SK-N-SH (cell line): ENCODE measurements around the gene EDDM13.

Experiments used
- CTCF ChIP-seq: fragments of 200-600 bp; sonication (generic); IDR thresholded peaks from 2 replicates; pipeline ENCODE4 v1.6.1; 2017; ENCODE audit warnings: antibody characterized with exemption, mild to moderate bottlenecking, moderate library complexity
- EP300 ChIP-seq, 2 experiments: IDR thresholded peaks; 2 replicates each; pipeline versions ENCODE4 v1.4.0 to v1.6.1; 2012; ENCODE audit warnings: borderline replicate concordance in 1 of 2, low read depth in 1 of 2, low read length in 1 of 2
- EZH2phosphoT487 ChIP-seq: fragments of 200-600 bp; sonication (generic); IDR thresholded peaks from 2 replicates; pipeline ENCODE4 v1.6.1; 2017; ENCODE audit warnings: low read depth, mixed run types, mild to moderate bottlenecking, antibody characterized with exemption, moderate library complexity, borderline replicate concordance
- FOSL2 ChIP-seq: IDR thresholded peaks from 2 replicates; pipeline ENCODE4 v1.4.0; 2012; ENCODE audit warnings: low read depth, mild to moderate bottlenecking, moderate library complexity, borderline replicate concordance
- FOXM1 ChIP-seq: IDR thresholded peaks from 2 replicates; pipeline ENCODE4 v1.4.0; 2012; ENCODE audit warnings: low read depth, mild to moderate bottlenecking
- GABPA ChIP-seq: IDR thresholded peaks from 2 replicates; pipeline ENCODE4 v1.4.0; 2012; ENCODE audit warnings: low read depth, mild to moderate bottlenecking
- MAX ChIP-seq: IDR thresholded peaks from 2 replicates; pipeline ENCODE4 v1.4.0; 2012; ENCODE audit warnings: low read depth
- MEF2A ChIP-seq: IDR thresholded peaks from 2 replicates; pipeline ENCODE4 v1.4.0; 2012; ENCODE audit warnings: low read depth, borderline replicate concordance
- POLR2AphosphoS5 ChIP-seq: IDR thresholded peaks from 2 replicates; pipeline ENCODE4 v1.6.1; 2012; ENCODE audit warnings: low read depth, low read length
- RAD21 ChIP-seq: IDR thresholded peaks from 2 replicates; pipeline ENCODE4 v1.6.1; 2012; ENCODE audit warnings: mild to moderate bottlenecking, low read length
- RCOR1 ChIP-seq: fragments of 150-350 bp; IDR thresholded peaks from 2 replicates; pipeline ENCODE4 v1.6.1; 2017; ENCODE audit warnings: antibody characterized with exemption, low read length
- REST ChIP-seq: IDR thresholded peaks from 2 replicates; pipeline ENCODE4 v1.6.1; 2012; ENCODE audit warnings: mild to moderate bottlenecking, low read depth, low read length, moderate library complexity
- RFX5 ChIP-seq: IDR thresholded peaks from 2 replicates; pipeline ENCODE4 v1.6.1; 2012; ENCODE audit warnings: mild to moderate bottlenecking, improper control_type of control experiment, low read length
- SMC3 ChIP-seq: IDR thresholded peaks from 2 replicates; pipeline ENCODE4 v1.6.1; 2012; ENCODE audit warnings: low read depth, low read length, improper control_type of control experiment

- TF ChIP-seq CTCF (no peak), MEF2A (no peak), RCOR1 (no peak), RFX5 (no peak), EP300 (IDR thresholded peaks at IDR 0.05; ENCODE audit: borderline replicate concordance in 1 of 2, low read depth in 1 of 2, low read length in 1 of 2) (no peak), REST (no peak), FOXM1 (no peak), SMC3 (no peak), POLR2AphosphoS5 (no peak), MAX (no peak), GABPA (no peak), FOSL2 (no peak), RAD21 (no peak), EZH2phosphoT487 (no peak)
These were observed 49.6 kb upstream of the EDDM13 start for GRCh38 chr19:56222901-56223300.
